Mesodermal cell (in vitro differentiated cells): ENCODE measurements around the gene DALRD3.

Experiments
- H3K27ac ChIP-seq: 2 replicates; pipeline ENCODE4 v1.7.0; 2013; ENCODE audit warnings: mild to moderate bottlenecking, low read depth, low read length, moderate library complexity; ENCODE audit not compliant: severe bottlenecking
- H3K36me3 ChIP-seq: 2 replicates; pipeline ENCODE4 v1.7.1; 2013; ENCODE audit warnings: mild to moderate bottlenecking, low read length, moderate library complexity; ENCODE audit not compliant: control insufficient read depth, insufficient read depth
- H3K4me1 ChIP-seq: one replicate; pipeline ENCODE4 v1.7.1; 2013; ENCODE audit warnings: mild to moderate bottlenecking, low read length; ENCODE audit not compliant: insufficient read depth, control insufficient read depth, poor library complexity, severe bottlenecking
- H3K4me3 ChIP-seq: 2 replicates; pipeline ENCODE4 v1.7.0; 2013; ENCODE audit warnings: low read length, control low read depth, mild to moderate bottlenecking; ENCODE audit not compliant: insufficient read depth, poor library complexity, severe bottlenecking; ENCODE audit errors: extremely low read depth
- H3K9me3 ChIP-seq: 2 replicates; pipeline ENCODE4 v1.7.1; 2013; ENCODE audit warnings: mild to moderate bottlenecking, low read length, moderate library complexity; ENCODE audit not compliant: control insufficient read depth
- WGBS, 2 experiments: methylation state at CpG; one replicate each; pipeline ENCODE4 v1.1.5; 2013; ENCODE audit warnings: missing lambda C conversion rate in 2 of 2; ENCODE audit not compliant: insufficient coverage in 2 of 2; 5-methylcytosine and 5-hydroxymethylcytosine counted together

DALRD3 gene

DNA sequence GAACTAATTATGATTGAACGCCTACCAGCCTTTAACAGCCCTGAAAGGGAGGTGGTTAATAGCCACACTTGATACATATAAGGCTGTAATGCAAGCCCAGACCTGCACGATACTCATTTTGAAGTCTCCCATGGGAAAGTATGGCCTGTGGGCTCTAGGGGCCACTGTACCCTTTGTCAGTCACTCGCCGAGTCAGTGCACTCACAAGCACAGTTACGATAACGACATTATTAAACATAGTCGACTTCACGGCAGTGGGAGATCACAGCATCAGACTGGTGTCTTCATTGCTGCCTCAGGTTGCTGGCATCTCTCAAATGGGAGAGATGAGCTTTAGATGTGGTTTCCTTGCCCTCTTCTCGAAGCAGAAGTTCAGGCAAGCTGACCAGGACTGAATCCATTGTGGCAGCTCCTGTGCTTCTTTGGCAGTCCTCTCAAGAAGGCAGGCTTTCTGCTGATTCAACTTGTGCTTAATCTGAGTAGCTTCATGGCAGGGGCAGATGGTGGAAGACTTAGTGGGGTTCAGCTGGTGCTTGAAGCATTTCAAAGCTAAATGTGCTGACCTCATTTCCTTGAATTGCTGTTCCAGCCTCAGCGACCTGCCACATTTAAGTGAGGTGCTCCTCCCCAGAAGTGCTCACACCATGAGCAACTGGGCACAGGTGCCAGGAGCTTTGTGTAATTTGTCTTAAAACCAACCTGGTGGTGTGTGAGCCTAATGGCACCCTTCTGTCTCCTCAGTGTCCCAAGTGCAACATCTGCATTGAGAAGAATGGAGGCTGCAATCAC, 44.1 kb downstream of the DALRD3 start:
- Histone ChIP-seq H3K36me3 (peaks cover 92% of the 10 kb centered on the region), H3K4me1 (no peaks in the 10 kb centered on the region), H3K27ac (no peak overlapping the region), H3K9me3 (no peaks in the 10 kb centered on the region), H3K4me3 (no peak overlapping the region)
- WGBS, 2 experiments, result 94 to 98% methylated on average over 9 of the region's 10 CpGs

GRCh38 chr3:48970586-48970985, 47.8 kb downstream of the DALRD3 start:
- WGBS, 2 experiments, result 95 to 97% methylated on average over 4 to 6 of the region's 6 CpGs
- no peak overlapping the region for H3K4me3 ChIP-seq

GRCh38 chr3:48966876-48967361, 51.5 kb downstream of the DALRD3 start:
- Histone ChIP-seq H3K27ac (no peak overlapping the region), H3K36me3 (peaks cover 93% of the 10 kb centered on the region), H3K4me1 (no peaks in the 10 kb centered on the region), H3K4me3 (no peak overlapping the region), H3K9me3 (no peaks in the 10 kb centered on the region)
- 91 to 95% methylated on average over 7 of the region's 7 CpGs for WGBS, 2 experiments

More at GRCh38 chr3:48970586-48970985, 47.8 kb downstream of the DALRD3 start:
- Histone ChIP-seq H3K9me3 (no peaks in the 10 kb centered on the region), H3K27ac (no peak overlapping the region), H3K36me3 (peaks cover 93% of the 10 kb centered on the region), H3K4me1 (no peaks in the 10 kb centered on the region)

DNA sequence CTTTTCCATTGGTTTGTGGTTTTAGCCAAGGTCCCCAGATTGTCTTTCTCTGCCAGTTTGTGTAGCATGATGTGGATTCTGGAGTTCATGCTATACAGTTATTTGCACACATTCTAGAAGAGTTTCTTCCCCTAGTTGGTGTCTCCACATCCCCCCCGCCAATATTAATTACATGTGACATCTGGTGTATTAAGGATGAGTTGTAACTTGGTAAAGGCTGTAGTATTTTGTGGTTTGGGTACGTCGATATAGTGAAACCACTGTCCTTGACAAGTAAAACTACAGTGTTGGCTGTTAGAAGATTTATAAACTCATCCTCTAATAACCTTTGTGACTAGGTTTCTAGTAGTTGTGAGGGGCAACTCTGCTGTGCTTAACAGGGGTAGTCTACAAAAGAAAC, 52.0 kb downstream of the DALRD3 start:
- WGBS, 2 experiments, result no CpG with 5 or more reads among the region's 3 CpGs
- no peaks in the 10 kb centered on the region for H3K9me3 ChIP-seq
- no peaks in the 10 kb centered on the region for H3K4me1 ChIP-seq
- no peak overlapping the region for H3K27ac ChIP-seq
- peaks cover 93% of the 10 kb centered on the region for H3K36me3 ChIP-seq
- no peak overlapping the region for H3K4me3 ChIP-seq
